Breast epithelium (tissue), 4 donors: Measurements from ENCODE around the gene NOSIP. TPM values are rescaled to one million over a fixed set of nuclear protein-coding genes. Genes with fewer than 3 reads are reported as not detected.

ENCODE experiments used
- DNase-seq, 2 donors: peaks; one replicate each; pipeline ENCODE4 v3.0.0-alpha.2; 2019; ENCODE audit warnings: low spot score in 2 of 2
- H3K27ac ChIP-seq, 2 donors: fragments of 200-600 bp; sonication (generic) in 1 of 2; one replicate each; pipeline ENCODE4 v1.5.1; 2016 to 2019; ENCODE audit warnings: mild to moderate bottlenecking in 1 of 2
- H3K27me3 ChIP-seq, 2 donors: fragments of 200-600 bp; sonication (generic) in 1 of 2; one replicate each; pipeline versions ENCODE4 v1.5.1 to v1.6.0; 2017 to 2019; ENCODE audit warnings: control low read depth in 1 of 2, mild to moderate bottlenecking in 1 of 2
- H3K36me3 ChIP-seq: fragments of 200-600 bp; one replicate; pipeline ENCODE4 v1.5.1; 2019
- H3K4me1 ChIP-seq, 2 donors: fragments of 200-600 bp; sonication (generic); one replicate each; pipeline ENCODE4 v1.5.1; 2016 to 2019; ENCODE audit warnings: control low read depth in 1 of 2
- H3K4me3 ChIP-seq, 3 donors: fragments of 200-600 bp; sonication (generic); 1 replicate in 2 of 3; 2 replicates in 1 of 3; pipeline ENCODE4 v1.5.1; 2016 to 2019; ENCODE audit warnings: mild to moderate bottlenecking in 3 of 3, moderate library complexity in 2 of 3
- H3K9me3 ChIP-seq, 2 donors: fragments of 200-600 bp; sonication (generic) in 1 of 2; one replicate each; pipeline ENCODE4 v1.5.1; 2016 to 2019; ENCODE audit warnings: control low read depth in 1 of 2
- POLR2A ChIP-seq: fragments of 450-650 bp; IDR thresholded peaks from one replicate; pipeline ENCODE4 v1.6.1; 2016; ENCODE audit warnings: antibody characterized with exemption, mild to moderate bottlenecking, moderate library complexity
- POLR2AphosphoS5 ChIP-seq, 3 donors: sonication (generic); formaldehyde crosslinking; IDR thresholded peaks; one replicate each; pipeline ENCODE4 v1.6.1; 2017; ENCODE audit warnings: antibody characterized with exemption in 3 of 3
- intact Hi-C: fragments of 100-400 bp; cut with DNase I; formaldehyde crosslinking; loops from one replicate; pipeline ENCODE4 v1.15.1; 2023; ENCODE audit warnings: low total_unique reads
- total RNA-seq, 3 donors: library from RNA; depleted of rRNA; stranded (reverse); fragments of >200 nt; gene quantifications; one replicate each; pipeline ENCODE4 v1.1.0, GENCODE V29; 2016
- TF ChIP-seq, protein P1 (sequence below), 3 donors: fragments of 450-650 bp; IDR thresholded peaks; one replicate each; pipeline ENCODE4 v1.5.1; 2016 to 2017; ENCODE audit warnings: antibody characterized with exemption in 3 of 3, mild to moderate bottlenecking in 3 of 3, moderate library complexity in 3 of 3

Gene NOSIP
- total RNA-seq, 3 donors from 2014 or later: 54.7 to 60.0 (median 57.4) TPM

DNA sequence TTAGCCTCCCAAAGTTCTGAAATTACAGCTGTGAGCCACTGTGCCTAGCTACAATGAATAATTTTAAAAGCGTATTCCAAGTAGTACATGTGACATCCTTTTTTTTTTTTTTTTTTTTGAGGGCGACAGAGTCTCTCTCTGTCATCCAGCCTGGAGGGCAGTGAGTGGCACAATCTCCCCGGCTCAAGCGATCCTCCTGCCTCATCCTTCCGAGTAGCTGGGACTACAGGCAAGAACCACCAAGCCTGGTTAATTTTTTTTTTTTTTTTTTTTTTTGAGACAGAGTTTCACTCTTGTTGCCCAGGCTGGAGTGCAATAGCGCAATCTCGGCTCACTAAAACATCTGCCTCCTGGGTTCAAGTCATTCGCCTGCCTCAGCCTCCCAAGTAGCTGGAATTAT is 6.9 kb upstream of the NOSIP start:
- TF ChIP-seq, protein P1, sequence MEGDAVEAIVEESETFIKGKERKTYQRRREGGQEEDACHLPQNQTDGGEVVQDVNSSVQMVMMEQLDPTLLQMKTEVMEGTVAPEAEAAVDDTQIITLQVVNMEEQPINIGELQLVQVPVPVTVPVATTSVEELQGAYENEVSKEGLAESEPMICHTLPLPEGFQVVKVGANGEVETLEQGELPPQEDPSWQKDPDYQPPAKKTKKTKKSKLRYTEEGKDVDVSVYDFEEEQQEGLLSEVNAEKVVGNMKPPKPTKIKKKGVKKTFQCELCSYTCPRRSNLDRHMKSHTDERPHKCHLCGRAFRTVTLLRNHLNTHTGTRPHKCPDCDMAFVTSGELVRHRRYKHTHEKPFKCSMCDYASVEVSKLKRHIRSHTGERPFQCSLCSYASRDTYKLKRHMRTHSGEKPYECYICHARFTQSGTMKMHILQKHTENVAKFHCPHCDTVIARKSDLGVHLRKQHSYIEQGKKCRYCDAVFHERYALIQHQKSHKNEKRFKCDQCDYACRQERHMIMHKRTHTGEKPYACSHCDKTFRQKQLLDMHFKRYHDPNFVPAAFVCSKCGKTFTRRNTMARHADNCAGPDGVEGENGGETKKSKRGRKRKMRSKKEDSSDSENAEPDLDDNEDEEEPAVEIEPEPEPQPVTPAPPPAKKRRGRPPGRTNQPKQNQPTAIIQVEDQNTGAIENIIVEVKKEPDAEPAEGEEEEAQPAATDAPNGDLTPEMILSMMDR (IDR thresholded peaks at IDR 0.05): no peak
- TF ChIP-seq POLR2A (no peak), POLR2AphosphoS5 (IDR thresholded peaks at IDR 0.05) (no peak)
- Histone ChIP-seq H3K9me3 (no peaks in the 10 kb centered on the region), H3K27me3 (no peaks in the 10 kb centered on the region), H3K4me1 (no peaks in the 10 kb centered on the region), H3K27ac (no peak overlapping the region), H3K4me3 (no peak overlapping the region), H3K36me3 (no peaks in the 10 kb centered on the region)
- intact Hi-C loops: no loop called here
- DNase-seq: no peak

DNA sequence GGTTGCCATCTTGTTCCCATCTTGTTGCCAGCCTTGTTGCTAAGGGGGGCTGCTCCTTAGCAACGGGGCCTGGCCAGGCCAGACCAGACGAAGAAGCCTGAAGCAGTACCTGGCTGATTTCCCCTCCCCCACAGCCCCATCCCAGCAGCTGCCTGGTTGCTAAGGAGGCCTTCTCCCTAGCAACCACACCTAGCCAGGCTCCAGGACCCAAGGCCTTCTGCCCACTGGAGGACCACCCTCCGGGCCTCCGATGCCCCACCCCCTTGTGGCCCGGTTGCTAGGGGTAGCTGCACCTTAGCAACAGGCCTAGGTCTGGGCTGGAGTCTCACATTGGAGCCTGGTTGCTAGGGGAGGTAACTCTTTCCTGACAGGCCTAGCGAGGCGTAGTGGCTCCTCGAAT is 4.7 kb upstream of the NOSIP start:
- no peak overlapping the region for H3K4me3 ChIP-seq
- no peaks in the 10 kb centered on the region for H3K27me3 ChIP-seq
- H3K27ac ChIP-seq: no peak overlapping the region
- no peak for DNase-seq
- intact Hi-C loops: no loop called here
- no peaks in the 10 kb centered on the region for H3K9me3 ChIP-seq
- H3K4me1 ChIP-seq: no peaks in the 10 kb centered on the region
- H3K36me3 ChIP-seq: no peaks in the 10 kb centered on the region
- TF ChIP-seq POLR2A (no peak), POLR2AphosphoS5 (IDR thresholded peaks at IDR 0.05) (no peak)
- TF ChIP-seq, protein P1 (IDR thresholded peaks at IDR 0.05): no peak

- H3K4me1 ChIP-seq: no peaks in the 10 kb centered on the region
- TF ChIP-seq POLR2A (no peak), POLR2AphosphoS5 (IDR thresholded peaks at IDR 0.05) (no peak)
- TF ChIP-seq, protein P1 (IDR thresholded peaks at IDR 0.05): no peak
- no peak overlapping the region for H3K27ac ChIP-seq
- H3K9me3 ChIP-seq: no peaks in the 10 kb centered on the region
- H3K27me3 ChIP-seq: no peaks in the 10 kb centered on the region
- DNase-seq: no peak
- H3K4me3 ChIP-seq: no peak overlapping the region
- H3K36me3 ChIP-seq: no peaks in the 10 kb centered on the region
- intact Hi-C loops: no loop called here
Measured at GRCh38 chr19:49583239-49583638, 2.9 kb upstream of the NOSIP start.

DNA sequence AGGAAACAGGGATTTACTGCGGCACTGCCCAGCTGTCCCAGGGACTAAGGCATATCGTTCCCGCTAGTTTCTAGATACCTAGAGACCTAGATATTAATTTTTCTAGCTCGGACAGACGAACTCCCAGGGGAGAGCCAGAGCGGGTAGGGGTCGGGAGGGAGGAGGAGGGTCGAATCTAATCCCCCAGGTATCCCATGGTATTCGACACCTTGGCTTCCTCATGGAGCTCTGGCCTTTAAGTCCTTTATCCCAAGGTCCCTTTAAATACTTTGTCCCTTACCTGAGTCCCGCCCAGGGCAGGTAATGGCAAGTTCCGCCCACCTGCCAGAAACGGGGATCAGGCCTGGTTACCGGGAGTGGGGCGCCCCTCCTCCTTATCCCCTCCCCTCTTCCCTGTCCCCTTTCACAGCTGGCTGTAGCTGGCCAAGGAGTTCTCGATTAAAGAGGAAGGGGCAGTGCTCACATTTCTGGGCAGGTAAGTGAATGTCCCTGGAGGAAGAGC is 702 bp upstream of the NOSIP start, which contains the start of gene PRRG2:
PRRG2 (plus strand) TSS at position 310 of the 502 bp plus-strand sequence. CDS start 1,904 bp downstream, outside the sequence.
- Histone ChIP-seq H3K9me3 (no peaks in the 10 kb centered on the region), H3K27ac (peak within 1 kb of the TSS; percentile 76 to 77), H3K27me3 (no peaks in the 10 kb centered on the region), H3K4me1 (no peaks in the 10 kb centered on the region), H3K4me3 (peak within 1 kb of the TSS; percentile 54 to 73 (median 67)), H3K36me3 (no peaks in the 10 kb centered on the region)
- no peak for TF ChIP-seq POLR2A
- TF ChIP-seq, protein P1 (IDR thresholded peaks at IDR 0.05): no peak
- no peak for TF ChIP-seq POLR2AphosphoS5 (IDR thresholded peaks at IDR 0.05)
- DNase-seq: peak in 1 of 2 donors; percentile 62
- intact Hi-C loops: no loop called here

- intact Hi-C loops: no loop called here
- peak overlapping the region; percentile 76 to 77 for H3K27ac ChIP-seq
- no peaks in the 10 kb centered on the region for H3K27me3 ChIP-seq
- TF ChIP-seq POLR2AphosphoS5 (IDR thresholded peaks at IDR 0.05) (no peak), POLR2A (no peak)
- TF ChIP-seq, protein P1 (IDR thresholded peaks at IDR 0.05): no peak
- H3K9me3 ChIP-seq: no peaks in the 10 kb centered on the region
- no peaks in the 10 kb centered on the region for H3K36me3 ChIP-seq
- no peaks in the 10 kb centered on the region for H3K4me1 ChIP-seq
- DNase-seq: no peak
- peak overlapping the region; percentile 54 to 73 (median 67) for H3K4me3 ChIP-seq
Measured at GRCh38 chr19:49579947-49580263, 451 bp downstream of the NOSIP start.
